ENCODE measurements around the gene RAB4B. TPM values are rescaled to one million over a fixed set of nuclear protein-coding genes. Genes with fewer than 3 reads are reported as not detected.
A peak's percentile ranks its signal among the peaks of the same experiment; 100 is the strongest.
"Not testable (repeated sequence)": the region's sequence is repeated elsewhere in the genome, so short reads cannot be mapped to it uniquely, and the experiment has no call there.

Gene RAB4B
- total and polyA plus RNA-seq, 7 experiments from 2014 or later, result 37.6 to 65.2 (median 53.0) TPM

DNA sequence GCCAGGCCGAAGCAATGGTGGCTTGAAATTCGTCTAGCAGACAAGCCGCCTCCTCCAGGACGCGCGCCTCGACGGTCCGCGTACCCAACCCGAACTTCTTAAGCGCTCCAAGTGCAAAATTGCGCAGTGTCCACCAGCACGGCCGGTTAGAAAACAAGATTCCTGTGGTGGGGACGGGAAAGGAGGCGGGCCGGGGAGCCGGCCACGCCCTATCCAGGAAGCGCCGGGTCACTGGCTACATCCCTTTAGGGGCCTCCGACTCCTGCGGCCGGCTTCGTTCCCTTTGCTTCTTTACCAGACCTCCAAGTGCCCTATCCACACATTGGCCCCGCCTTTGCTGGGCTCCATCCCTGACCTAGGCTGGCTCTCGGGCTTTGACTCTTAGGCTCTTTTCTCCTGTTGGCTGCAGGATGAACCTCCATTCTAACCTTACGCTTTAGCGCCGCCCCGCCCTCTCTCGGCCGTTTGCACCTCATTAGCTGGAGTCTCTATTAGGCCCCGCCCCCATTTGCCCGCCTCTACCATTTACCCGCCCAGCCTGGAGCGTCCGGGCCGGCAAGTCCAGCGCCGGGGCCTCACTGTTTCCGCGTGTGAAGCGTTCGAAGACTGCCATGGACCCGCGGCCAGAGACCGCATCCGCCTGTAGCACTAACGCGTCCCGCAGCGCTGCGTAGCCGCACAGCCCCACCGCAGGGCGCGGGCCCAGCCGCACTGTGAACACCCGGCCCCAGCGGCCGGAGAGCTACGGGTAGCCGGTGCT lies 32.8 kb downstream of the RAB4B start:
- POLR2A ChIA-PET, result interaction anchor here (0.7 to 1.4 kb wide), 3 partner anchors 8 to 148 kb away, joined by 3 to 5 read pairs (median 5); no protein-coding TSS in a partner anchor
- Histone ChIP-seq H3K4me3 (ENCODE audit: low read length) (peak overlapping the region; percentile 54), H3K36me3 (ENCODE audit: control insufficient read depth in 2 of 3, insufficient read depth in 3 of 3, low read length in 3 of 3) (peaks cover 0 to 22% (median 8%) of the 10 kb centered on the region in 3 experiments), H3K4me1 (ENCODE audit: control insufficient read depth in 2 of 2, insufficient read depth in 2 of 2, low read length in 2 of 2) (peaks cover 26 to 40% of the 10 kb centered on the region in 2 donors), H3K27ac (ENCODE audit: low read depth, low read length) (peak overlapping the region; percentile 72)
- Mint-ChIP-seq H3K4me1 (peaks cover 48 to 71% (median 70%) of the 10 kb centered on the region in 7 donors), H3K27me3 (peaks cover 0 to 39% (median 0%) of the 10 kb centered on the region in 5 donors), H3K4me3 (peak overlapping the region; percentile 88 to 100 (median 94)), H3K36me3 (peaks cover 0 to 18% (median 3%) of the 10 kb centered on the region in 5 donors), H3K27ac (peak overlapping the region; percentile 87 to 97 (median 90))
- DNase-seq, result peak in 6 of 9 donors; percentile 35 to 70 (median 52)
- H3K9me3 Mint-ChIP-seq; H3K27me3 ChIP-seq (ENCODE audit: control insufficient read depth in 2 of 2, insufficient read depth in 2 of 2, low read length in 2 of 2); intact Hi-C loops (cut with micrococcal nuclease); H3K9me3 ChIP-seq (ENCODE audit: control insufficient read depth in 2 of 3, low read length in 3 of 3): not testable (repeated sequence)
- CTCF ChIA-PET, result interaction anchor here (1.3 kb wide), 1 partner anchor 61 kb away, joined by 3 read pairs; the partner anchor contains the start of gene ACTMAP
- peak; percentile 83 for ATAC-seq

DNA sequence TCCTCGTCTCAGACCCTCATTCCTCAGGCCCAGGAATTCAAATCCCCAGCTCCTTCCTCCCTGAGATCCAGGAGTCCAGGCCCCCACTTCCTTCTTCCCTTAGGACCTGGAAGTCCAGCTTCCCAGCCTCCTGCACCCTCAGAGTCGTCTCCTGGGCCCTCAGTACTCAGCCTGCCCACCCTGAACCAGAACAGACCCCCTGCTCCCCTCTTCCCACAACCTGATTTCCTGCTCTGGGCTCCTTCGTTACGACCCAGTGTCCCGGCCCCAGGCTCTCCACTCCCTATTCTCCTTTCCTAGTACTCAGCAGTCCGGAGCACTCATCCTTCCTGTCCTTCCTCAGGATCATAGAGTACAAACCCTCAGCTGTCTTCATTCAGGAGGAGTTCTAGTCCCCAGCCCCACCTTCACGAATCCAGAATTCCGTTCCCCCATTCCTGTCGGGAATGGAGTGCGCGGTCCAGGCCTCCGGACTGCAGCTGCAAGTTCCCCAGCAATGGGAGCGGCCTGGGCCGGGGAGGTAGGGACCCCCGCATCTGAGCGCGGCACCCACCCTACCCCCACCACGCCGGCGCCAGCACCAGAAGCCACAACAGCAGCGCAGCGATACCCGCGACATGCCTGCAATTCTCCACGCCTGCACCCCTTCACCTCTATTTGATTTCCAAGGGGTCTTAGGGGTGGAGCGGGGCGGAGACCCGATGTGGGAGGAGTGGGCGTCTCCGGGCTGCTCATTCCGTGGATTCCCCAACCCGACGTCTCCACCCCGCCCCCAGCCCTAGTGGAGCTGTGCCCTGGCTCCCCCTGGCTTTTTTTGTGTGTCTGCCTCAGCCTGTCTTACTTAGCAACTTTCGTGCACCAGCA lies 33.7 kb downstream of the RAB4B start:
- peak overlapping the region; percentile 72 for H3K27ac ChIP-seq (ENCODE audit: low read depth, low read length)
- ChIA-PET CTCF (interaction anchor here (1.3 kb wide), 2 partner anchors 61 to 148 kb away, joined by 3 read pairs; partner anchors contain the start of gene ACTMAP), POLR2A (interaction anchor here (0.7 to 1.4 kb wide), 5 partner anchors 9 to 148 kb away, joined by 3 to 5 read pairs (median 5); partner anchors contain the start of genes EGLN2 and RAB4B)
- ATAC-seq, result no peak
- H3K36me3 ChIP-seq (ENCODE audit: control insufficient read depth in 2 of 3, insufficient read depth in 3 of 3, low read length in 3 of 3), result peaks cover 0 to 22% (median 8%) of the 10 kb centered on the region in 3 experiments
- Mint-ChIP-seq H3K9me3 (peaks cover 0 to 2% (median 0%) of the 10 kb centered on the region in 11 donors), H3K4me1 (peaks cover 39 to 62% (median 61%) of the 10 kb centered on the region in 7 donors), H3K4me3 (peak overlapping the region; percentile 88 to 100 (median 94)), H3K27ac (peak overlapping the region; percentile 70 to 95 (median 88)), H3K27me3 (peaks cover 0 to 42% (median 0%) of the 10 kb centered on the region in 5 donors), H3K36me3 (peaks cover 0 to 17% (median 1%) of the 10 kb centered on the region in 5 donors)
- H3K4me1 ChIP-seq (ENCODE audit: control insufficient read depth in 2 of 2, insufficient read depth in 2 of 2, low read length in 2 of 2), result peaks cover 17 to 31% of the 10 kb centered on the region in 2 donors
- H3K9me3 ChIP-seq (ENCODE audit: control insufficient read depth in 2 of 3, low read length in 3 of 3), result no peaks in the 10 kb centered on the region
- DNase-seq, result peak in 4 of 9 donors; percentile 45 to 53 (median 46)
- no peaks in the 10 kb centered on the region for H3K27me3 ChIP-seq (ENCODE audit: control insufficient read depth in 2 of 2, insufficient read depth in 2 of 2, low read length in 2 of 2)
- H3K4me3 ChIP-seq (ENCODE audit: low read length), result peak overlapping the region; percentile 54
- intact Hi-C loops (cut with micrococcal nuclease), result no loop called here

DNA sequence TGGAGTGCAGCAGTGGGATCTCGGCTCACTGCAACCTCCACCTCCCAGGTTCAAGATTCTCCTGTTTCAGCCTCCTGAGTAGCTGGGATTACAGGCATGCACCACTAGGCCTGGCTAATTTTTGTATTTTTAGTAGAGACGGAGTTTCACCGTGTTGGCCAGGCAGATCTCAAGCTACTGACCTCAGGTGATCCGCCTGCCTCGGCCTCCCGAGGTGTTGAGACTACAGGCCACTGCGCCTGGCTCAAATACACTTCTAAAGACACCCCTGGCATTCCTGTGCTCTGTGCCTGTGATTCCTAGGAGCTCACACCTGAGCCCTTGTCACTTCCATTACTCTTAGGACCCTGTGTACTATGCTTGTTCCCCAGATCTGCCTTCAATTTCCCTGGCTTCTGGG lies 34.5 kb downstream of the RAB4B start:
- H3K27me3 Mint-ChIP-seq, result peaks cover 0 to 42% (median 0%) of the 10 kb centered on the region in 5 donors
- peak overlapping the region; percentile 42 to 100 (median 92) for H3K4me3 Mint-ChIP-seq

DNA sequence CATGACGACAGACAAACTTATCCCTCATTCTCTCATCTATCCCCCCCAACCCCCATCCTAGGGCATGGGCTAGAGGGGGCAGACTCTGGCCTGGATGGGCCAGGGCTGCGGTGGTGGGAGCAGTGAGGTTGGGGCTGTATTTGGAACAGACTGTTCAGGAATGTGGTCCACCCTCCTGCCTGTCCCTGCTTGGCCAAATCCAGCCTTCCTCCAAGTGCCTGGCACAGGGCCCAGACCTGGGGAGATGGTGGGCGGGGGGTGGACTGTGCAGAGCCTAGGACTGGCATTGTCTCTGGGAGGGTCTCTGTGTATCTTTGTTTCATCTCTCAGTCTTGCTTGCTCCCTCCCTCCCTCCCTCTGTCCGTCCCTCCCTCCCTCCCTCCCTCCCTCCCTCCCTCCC lies 35.1 kb downstream of the RAB4B start:
- ChIA-PET CTCF (no interaction called here), POLR2A (interaction anchor here (1.2 kb wide), 1 partner anchor 35 kb away, joined by 5 read pairs; the partner anchor contains the start of gene RAB4B)
- Histone ChIP-seq H3K27me3 (ENCODE audit: control insufficient read depth in 2 of 2, insufficient read depth in 2 of 2, low read length in 2 of 2) (no peaks in the 10 kb centered on the region), H3K36me3 (ENCODE audit: control insufficient read depth in 2 of 3, insufficient read depth in 3 of 3, low read length in 3 of 3) (peaks cover 0 to 12% (median 4%) of the 10 kb centered on the region in 3 experiments), H3K4me3 (ENCODE audit: low read length) (no peak overlapping the region), H3K27ac (ENCODE audit: low read depth, low read length) (no peak overlapping the region), H3K4me1 (ENCODE audit: control insufficient read depth in 2 of 2, insufficient read depth in 2 of 2, low read length in 2 of 2) (peaks cover 7 to 20% of the 10 kb centered on the region in 2 donors), H3K9me3 (ENCODE audit: control insufficient read depth in 2 of 3, low read length in 3 of 3) (no peaks in the 10 kb centered on the region)
- Mint-ChIP-seq H3K36me3 (peaks cover 0 to 11% (median 0%) of the 10 kb centered on the region in 5 donors), H3K27me3 (peaks cover 0 to 42% (median 0%) of the 10 kb centered on the region in 5 donors), H3K4me3 (peak overlapping the region in 8 of 10 donors; percentile 88 to 100 (median 92)), H3K27ac (peak overlapping the region in 4 of 9 donors; percentile 77 to 90 (median 86)), H3K4me1 (peaks cover 31 to 55% (median 52%) of the 10 kb centered on the region in 7 donors), H3K9me3 (peaks cover 0 to 2% (median 0%) of the 10 kb centered on the region in 11 donors)
- no peak for DNase-seq
- intact Hi-C loops (cut with micrococcal nuclease), result no loop called here
- ATAC-seq, result no peak

More for the DNA sequence above, 34.5 kb downstream of the RAB4B start:
- H3K27ac ChIP-seq (ENCODE audit: low read depth, low read length); intact Hi-C loops (cut with micrococcal nuclease); ATAC-seq; H3K9me3 ChIP-seq (ENCODE audit: control insufficient read depth in 2 of 3, low read length in 3 of 3); H3K27me3 ChIP-seq (ENCODE audit: control insufficient read depth in 2 of 2, insufficient read depth in 2 of 2, low read length in 2 of 2); DNase-seq; H3K4me3 ChIP-seq (ENCODE audit: low read length); H3K9me3 Mint-ChIP-seq: not testable (repeated sequence)
- Histone ChIP-seq H3K4me1 (ENCODE audit: control insufficient read depth in 2 of 2, insufficient read depth in 2 of 2, low read length in 2 of 2) (peaks cover 9 to 22% of the 10 kb centered on the region in 2 donors), H3K36me3 (ENCODE audit: control insufficient read depth in 2 of 3, insufficient read depth in 3 of 3, low read length in 3 of 3) (peaks cover 0 to 18% (median 8%) of the 10 kb centered on the region in 3 experiments)
- CTCF ChIA-PET, result interaction anchor here (0.7 to 1.3 kb wide), 2 partner anchors 57 to 149 kb away, joined by 3 to 4 read pairs; no protein-coding TSS in a partner anchor
- POLR2A ChIA-PET, result interaction anchor here (1.0 to 1.4 kb wide), 3 partner anchors 14 to 35 kb away, joined by 3 to 5 read pairs (median 5); partner anchors contain the start of genes EGLN2 and RAB4B
- Mint-ChIP-seq H3K27ac (peak overlapping the region in 8 of 9 donors; percentile 72 to 95 (median 84)), H3K4me1 (peaks cover 30 to 55% (median 52%) of the 10 kb centered on the region in 7 donors), H3K36me3 (peaks cover 0 to 13% (median 0%) of the 10 kb centered on the region in 5 donors)

DNA sequence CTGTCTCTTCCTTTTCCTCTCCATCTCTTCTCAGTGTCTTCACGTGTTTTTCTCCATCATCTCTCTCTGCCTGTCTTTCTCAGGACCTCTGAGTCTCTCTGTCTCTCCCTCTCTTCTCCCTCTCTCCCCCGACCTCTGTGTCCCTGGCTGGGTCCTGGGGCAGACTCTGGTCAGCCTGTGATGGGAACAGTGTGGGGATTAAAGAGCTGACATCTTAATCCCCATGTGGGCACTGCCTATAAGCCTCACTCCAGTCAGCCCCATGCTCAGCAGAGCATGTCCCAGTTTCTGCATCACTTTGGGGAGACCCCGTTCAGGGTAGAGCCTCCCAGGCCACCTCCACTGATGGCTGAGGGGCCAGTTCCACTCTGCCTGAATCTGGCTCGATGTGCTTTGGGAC lies 37.2 kb downstream of the RAB4B start:
- Mint-ChIP-seq H3K27me3 (peaks cover 0 to 42% (median 0%) of the 10 kb centered on the region in 5 donors), H3K27ac (peak overlapping the region in 4 of 9 donors; percentile 3 to 44 (median 38)), H3K9me3 (peaks cover 0 to 2% (median 0%) of the 10 kb centered on the region in 11 donors), H3K4me1 (peaks cover 39 to 63% (median 49%) of the 10 kb centered on the region in 7 donors), H3K4me3 (peak overlapping the region in 1 of 10 donors; percentile 38), H3K36me3 (peaks cover 0 to 8% (median 0%) of the 10 kb centered on the region in 5 donors)
- ATAC-seq (no peak), DNase-seq (no peak)
- H3K36me3 ChIP-seq (ENCODE audit: control insufficient read depth in 2 of 3, insufficient read depth in 3 of 3, low read length in 3 of 3), result no peaks in the 10 kb centered on the region
- H3K4me1 ChIP-seq (ENCODE audit: control insufficient read depth in 2 of 2, insufficient read depth in 2 of 2, low read length in 2 of 2), result peaks cover 15 to 25% of the 10 kb centered on the region in 2 donors
- CTCF ChIA-PET, result no interaction called here
- no peak overlapping the region for H3K4me3 ChIP-seq (ENCODE audit: low read length)
- POLR2A ChIA-PET, result interaction anchor here (2.1 kb wide), 1 partner anchor 11 kb away, joined by 7 read pairs; no protein-coding TSS in a partner anchor
- H3K27ac ChIP-seq (ENCODE audit: low read depth, low read length), result no peak overlapping the region
- intact Hi-C loops (cut with micrococcal nuclease), result loop anchor here in 1 of 2 donors (5.0 kb wide), 1 partner anchor 312 kb away; no protein-coding TSS in a partner anchor
- no peaks in the 10 kb centered on the region for H3K9me3 ChIP-seq (ENCODE audit: control insufficient read depth in 2 of 3, low read length in 3 of 3)
- no peaks in the 10 kb centered on the region for H3K27me3 ChIP-seq (ENCODE audit: control insufficient read depth in 2 of 2, insufficient read depth in 2 of 2, low read length in 2 of 2)

Measured in naive thymus-derived CD4-positive, alpha-beta T cell (primary cell).